ENCODE data around the gene RFC4. TPM values are rescaled to one million over a fixed set of nuclear protein-coding genes. Genes with fewer than 3 reads are reported as not detected.

The RFC4 gene
- total and polyA plus RNA-seq, 2 of the 13 experiments (the other 11 are each of a cell fraction or from before 2014, with no cell fraction given) = 18.5 to 103 TPM

DNA sequence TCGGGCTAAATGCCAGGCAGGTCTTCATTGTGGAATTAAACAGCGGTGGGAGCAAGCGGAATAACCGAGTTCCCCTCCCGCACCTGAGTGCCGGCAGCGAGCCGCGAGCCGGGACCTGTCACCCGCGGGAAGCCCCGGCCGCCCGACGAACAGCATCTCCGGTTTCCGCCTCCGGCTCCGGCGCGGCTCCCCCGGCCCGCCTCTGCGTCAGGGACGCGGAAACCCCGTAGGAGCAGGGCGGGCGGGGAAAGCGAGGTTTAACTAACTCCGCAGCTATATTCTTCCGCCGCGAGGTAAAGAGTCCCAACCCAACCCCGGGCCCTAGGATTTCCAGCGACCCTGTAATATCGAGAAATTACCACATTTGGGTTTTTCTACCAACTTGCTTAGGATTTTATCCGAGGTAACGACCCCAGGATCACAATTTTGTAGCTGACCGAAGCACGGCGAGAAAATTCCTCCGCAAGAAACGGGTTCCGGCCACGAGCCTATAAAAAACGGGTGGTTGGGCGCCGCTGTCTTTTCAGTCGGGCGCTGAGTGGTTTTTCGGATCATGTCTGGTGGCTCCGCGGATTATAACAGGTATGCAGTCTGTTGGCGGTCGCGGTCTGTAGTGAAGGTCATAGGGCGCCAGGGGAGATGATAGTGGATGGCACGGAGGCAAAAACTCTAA, 23.1 kb downstream of the RFC4 start, which contains the start of gene EIF4A2 (continued):
- 0 out of 2 replicates have a peak, but pooled peaks have one; percentile 50 for TF ChIP-seq FLYWCH1 (CRISPR knock-in tag; IDR thresholded peaks at IDR 0.05)
- TF ChIP-seq ZFAT (CRISPR knock-in tag; conservative IDR thresholded peaks at IDR 0.05) = peak; percentile 17; the same call in 1 of the 2 replicates
- TF ChIP-seq, protein P1, sequence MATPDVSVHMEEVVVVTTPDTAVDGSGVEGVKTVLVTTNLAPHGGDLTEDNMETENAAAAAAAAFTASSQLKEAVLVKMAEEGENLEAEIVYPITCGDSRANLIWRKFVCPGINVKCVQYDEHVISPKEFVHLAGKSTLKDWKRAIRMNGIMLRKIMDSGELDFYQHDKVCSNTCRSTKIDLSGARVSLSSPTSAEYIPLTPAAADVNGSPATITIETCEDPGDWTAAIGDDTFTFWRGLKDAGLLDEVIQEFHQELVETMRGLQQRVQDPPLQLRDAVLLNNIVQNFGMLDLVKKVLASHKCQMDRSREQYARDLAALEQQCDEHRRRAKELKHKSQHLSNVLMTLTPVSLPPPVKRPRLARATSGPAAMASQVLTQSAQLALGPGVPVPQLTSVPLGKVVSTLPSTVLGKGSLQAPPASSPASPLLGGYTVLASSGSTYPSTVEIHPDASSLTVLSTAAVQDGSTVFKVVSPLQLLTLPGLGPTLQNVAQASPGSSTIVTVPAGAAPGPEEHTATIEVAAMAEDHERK (CRISPR knock-in tag; IDR thresholded peaks at IDR 0.05; ENCODE audit: low read depth) = 0 out of 2 replicates have a peak, but pooled peaks have one; percentile 22
- TF ChIP-seq MED1 (CRISPR knock-in tag; IDR thresholded peaks at IDR 0.05) = peak; percentile 69
- TF ChIP-seq RAD21 (CRISPR knock-in tag; IDR thresholded peaks at IDR 0.05) = peak; percentile 27; the same call in 1 of the 2 replicates
- TF ChIP-seq, protein P2, sequence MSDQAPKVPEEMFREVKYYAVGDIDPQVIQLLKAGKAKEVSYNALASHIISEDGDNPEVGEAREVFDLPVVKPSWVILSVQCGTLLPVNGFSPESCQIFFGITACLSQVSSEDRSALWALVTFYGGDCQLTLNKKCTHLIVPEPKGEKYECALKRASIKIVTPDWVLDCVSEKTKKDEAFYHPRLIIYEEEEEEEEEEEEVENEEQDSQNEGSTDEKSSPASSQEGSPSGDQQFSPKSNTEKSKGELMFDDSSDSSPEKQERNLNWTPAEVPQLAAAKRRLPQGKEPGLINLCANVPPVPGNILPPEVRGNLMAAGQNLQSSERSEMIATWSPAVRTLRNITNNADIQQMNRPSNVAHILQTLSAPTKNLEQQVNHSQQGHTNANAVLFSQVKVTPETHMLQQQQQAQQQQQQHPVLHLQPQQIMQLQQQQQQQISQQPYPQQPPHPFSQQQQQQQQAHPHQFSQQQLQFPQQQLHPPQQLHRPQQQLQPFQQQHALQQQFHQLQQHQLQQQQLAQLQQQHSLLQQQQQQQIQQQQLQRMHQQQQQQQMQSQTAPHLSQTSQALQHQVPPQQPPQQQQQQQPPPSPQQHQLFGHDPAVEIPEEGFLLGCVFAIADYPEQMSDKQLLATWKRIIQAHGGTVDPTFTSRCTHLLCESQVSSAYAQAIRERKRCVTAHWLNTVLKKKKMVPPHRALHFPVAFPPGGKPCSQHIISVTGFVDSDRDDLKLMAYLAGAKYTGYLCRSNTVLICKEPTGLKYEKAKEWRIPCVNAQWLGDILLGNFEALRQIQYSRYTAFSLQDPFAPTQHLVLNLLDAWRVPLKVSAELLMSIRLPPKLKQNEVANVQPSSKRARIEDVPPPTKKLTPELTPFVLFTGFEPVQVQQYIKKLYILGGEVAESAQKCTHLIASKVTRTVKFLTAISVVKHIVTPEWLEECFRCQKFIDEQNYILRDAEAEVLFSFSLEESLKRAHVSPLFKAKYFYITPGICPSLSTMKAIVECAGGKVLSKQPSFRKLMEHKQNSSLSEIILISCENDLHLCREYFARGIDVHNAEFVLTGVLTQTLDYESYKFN (CRISPR knock-in tag; conservative IDR thresholded peaks at IDR 0.05) = peak; percentile 36; the same call in 1 of the 2 replicates
- TF ChIP-seq, protein P3, sequence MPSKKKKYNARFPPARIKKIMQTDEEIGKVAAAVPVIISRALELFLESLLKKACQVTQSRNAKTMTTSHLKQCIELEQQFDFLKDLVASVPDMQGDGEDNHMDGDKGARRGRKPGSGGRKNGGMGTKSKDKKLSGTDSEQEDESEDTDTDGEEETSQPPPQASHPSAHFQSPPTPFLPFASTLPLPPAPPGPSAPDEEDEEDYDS (CRISPR knock-in tag; IDR thresholded peaks at IDR 0.05) = peak; percentile 93
- peak; percentile 36 for TF ChIP-seq ZNF775 (CRISPR knock-in tag; IDR thresholded peaks at IDR 0.05; ENCODE audit: borderline replicate concordance)
- TF ChIP-seq ZNF749 (CRISPR knock-in tag; IDR thresholded peaks at IDR 0.05; ENCODE audit: borderline replicate concordance) = no peak
- peak; percentile 40; the same call in 1 of the 2 replicates for TF ChIP-seq ARNT2 (CRISPR knock-in tag; IDR thresholded peaks at IDR 0.05; ENCODE audit: low read depth)
- no peak for TF ChIP-seq ZBTB8A (CRISPR knock-in tag; IDR thresholded peaks at IDR 0.05; ENCODE audit: borderline replicate concordance, low read depth)
- peak; percentile 43; the same call in 1 of the 2 replicates for TF ChIP-seq ZBTB20 (CRISPR knock-in tag; IDR thresholded peaks at IDR 0.05; ENCODE audit: borderline replicate concordance, low read depth)
- TF ChIP-seq, protein P4, sequence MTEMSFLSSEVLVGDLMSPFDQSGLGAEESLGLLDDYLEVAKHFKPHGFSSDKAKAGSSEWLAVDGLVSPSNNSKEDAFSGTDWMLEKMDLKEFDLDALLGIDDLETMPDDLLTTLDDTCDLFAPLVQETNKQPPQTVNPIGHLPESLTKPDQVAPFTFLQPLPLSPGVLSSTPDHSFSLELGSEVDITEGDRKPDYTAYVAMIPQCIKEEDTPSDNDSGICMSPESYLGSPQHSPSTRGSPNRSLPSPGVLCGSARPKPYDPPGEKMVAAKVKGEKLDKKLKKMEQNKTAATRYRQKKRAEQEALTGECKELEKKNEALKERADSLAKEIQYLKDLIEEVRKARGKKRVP (CRISPR knock-in tag; IDR thresholded peaks at IDR 0.05) = peak in 1 of 2 experiments; percentile 71; a peak in 1 of 4 replicates
- TF ChIP-seq SMAD1 (CRISPR knock-in tag; IDR thresholded peaks at IDR 0.05; ENCODE audit: borderline replicate concordance, low read depth) = peak; percentile 30; the same call in 1 of the 2 replicates
- TF ChIP-seq YY1 (IDR thresholded peaks at IDR 0.05; ENCODE audit: insufficient read depth, insufficient replicate concordance, low read depth, low read length) = peak; percentile 84
- 0 out of 2 replicates have a peak, but pooled peaks have one; percentile 57 for TF ChIP-seq JDP2 (CRISPR knock-in tag; IDR thresholded peaks at IDR 0.05; ENCODE audit: borderline replicate concordance)
- peak; percentile 77; the same call in 1 of the 2 replicates for TF ChIP-seq MAZ (IDR thresholded peaks at IDR 0.05; ENCODE audit: borderline replicate concordance, low read depth, low read length)
- no peak for TF ChIP-seq MAZ (CRISPR knock-in tag; IDR thresholded peaks at IDR 0.05; ENCODE audit: low read depth)
- TF ChIP-seq GABPB1 (CRISPR knock-in tag; IDR thresholded peaks at IDR 0.05) = peak; percentile 92
- peak; percentile 74 for TF ChIP-seq GATA4 (IDR thresholded peaks at IDR 0.05; ENCODE audit: borderline replicate concordance, low read depth)
- peak; percentile 94 for TF ChIP-seq XRCC5 (optimal IDR thresholded peaks at IDR 0.05; ENCODE audit: low read length)

Measured in HepG2 (cell line).